ENCODE results near the gene AMDHD1.
"Not testable (repeated sequence)": the region's sequence is repeated elsewhere in the genome, so short reads cannot be mapped to it uniquely, and the experiment has no call there.

The AMDHD1 gene

DNA sequence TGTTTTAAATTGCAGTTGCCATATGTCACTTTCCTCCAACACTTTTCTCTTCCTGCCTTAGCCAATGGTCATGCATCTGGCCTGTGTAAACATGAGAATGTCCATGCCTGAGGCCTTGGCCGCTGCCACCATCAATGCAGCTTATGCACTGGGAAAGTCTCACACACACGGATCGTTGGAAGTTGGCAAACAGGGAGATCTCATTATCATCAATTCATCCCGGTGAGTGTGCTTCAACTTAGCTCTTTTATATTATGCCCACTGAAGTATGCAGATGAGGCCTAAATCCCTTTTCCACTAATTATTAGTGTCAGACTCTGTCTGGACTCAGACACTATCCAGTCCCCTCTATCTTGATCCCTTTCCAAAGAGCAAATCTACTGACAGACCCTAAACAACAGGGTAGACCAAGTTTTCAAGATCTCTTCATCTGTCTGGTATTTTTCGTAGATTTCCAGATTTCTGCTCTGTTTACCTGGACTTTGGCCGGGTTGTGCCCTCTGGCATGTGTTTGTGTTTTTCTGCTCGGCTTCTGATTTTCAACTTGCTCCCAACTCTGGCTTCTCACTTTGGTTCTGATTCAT, 23.2 kb downstream of the AMDHD1 start:
- DNase-seq = no peak

DNA sequence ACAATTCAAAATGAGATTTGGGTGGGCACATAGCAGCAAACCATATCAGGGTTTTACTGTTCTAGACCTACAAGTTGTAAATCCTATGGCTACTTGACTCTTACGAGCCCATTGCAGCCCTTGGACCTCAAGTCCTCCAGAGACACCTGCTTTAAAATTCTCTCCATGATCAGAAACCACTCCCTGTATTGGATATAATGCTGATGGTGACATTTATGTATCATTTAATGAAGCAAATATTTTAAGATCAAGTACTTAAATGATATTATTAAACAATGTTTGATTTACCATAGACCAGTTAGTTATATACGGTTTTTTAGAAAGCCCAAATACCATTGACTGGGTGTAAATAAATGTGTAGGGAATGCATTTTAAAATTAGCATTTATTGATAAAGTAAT, 24.2 kb downstream of the AMDHD1 start:
- DNase-seq = no peak

GRCh38 chr12:95969116-95969515, 26.0 kb downstream of the AMDHD1 start:
- DNase-seq = not testable (repeated sequence)

DNA sequence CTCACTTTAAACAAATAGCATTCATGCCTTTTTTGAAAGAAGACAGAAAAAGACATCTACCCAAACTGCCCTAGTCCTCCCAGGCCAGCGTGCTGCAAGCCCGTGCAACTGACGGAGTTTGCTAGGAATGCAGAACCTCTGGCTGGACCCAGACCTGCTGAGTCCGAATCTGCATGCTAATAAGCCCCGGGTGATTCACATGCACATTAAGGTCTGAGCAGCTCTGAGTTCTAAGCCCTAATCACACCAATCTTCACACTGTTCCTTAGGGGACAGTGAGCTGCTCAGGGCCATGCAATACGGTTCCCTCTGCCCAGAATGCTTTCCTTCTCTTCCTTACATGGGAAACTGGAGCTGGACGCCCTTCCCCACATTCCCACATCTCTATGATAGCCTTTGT, 27.8 kb downstream of the AMDHD1 start:
- no peak for DNase-seq

DNA sequence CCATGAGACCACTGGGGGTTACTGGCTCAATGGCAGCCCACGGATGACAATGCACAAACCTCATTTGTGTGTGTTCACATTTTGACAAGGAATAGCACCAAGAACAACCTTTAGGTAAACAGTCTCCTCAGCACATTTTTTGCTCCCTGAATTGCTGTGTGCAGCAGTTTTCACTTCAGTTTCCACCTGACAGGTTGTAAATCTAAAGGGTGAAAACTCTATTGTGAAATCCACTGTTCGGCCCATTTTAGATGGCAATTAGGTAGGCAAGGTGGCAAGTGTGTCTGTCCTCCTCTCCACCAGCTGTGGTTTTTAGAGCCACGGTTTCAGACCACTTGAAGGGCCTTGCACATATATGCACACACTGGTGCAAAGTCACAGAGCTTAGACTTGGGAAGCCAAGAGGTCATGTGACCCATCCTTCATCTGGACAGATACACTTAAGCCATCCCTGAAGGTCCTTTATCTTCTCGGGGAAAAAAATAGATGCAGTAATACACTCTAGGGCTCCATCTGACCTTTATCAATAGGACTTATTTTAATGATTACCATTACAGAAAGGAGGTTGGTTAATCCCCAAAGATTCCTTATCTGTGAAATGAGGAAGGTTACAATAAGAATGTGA, 29.8 kb downstream of the AMDHD1 start:
- no peak for DNase-seq

GRCh38 chr12:95974358-95974757, 31.2 kb downstream of the AMDHD1 start:
- DNase-seq = no peak

DNA sequence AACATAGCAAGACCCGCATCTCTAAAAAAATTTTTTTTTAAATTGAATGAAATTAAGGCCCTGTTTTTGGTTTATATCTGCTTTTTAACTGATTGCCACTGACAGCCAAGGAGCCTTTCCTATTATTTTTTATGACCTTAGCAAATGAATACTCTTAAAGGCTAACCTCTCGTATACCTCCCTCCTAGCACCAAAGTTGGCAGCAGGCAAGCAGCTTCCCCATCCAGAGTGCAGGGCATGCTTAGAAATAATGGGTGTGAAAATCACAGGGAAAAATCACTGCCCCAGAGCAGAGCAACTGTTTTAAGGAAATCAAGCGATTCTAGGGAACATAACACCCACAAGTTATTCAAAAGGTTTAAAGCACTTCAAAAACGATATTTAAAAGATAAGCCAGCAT, 32.4 kb downstream of the AMDHD1 start:
- DNase-seq = no peak

DNA sequence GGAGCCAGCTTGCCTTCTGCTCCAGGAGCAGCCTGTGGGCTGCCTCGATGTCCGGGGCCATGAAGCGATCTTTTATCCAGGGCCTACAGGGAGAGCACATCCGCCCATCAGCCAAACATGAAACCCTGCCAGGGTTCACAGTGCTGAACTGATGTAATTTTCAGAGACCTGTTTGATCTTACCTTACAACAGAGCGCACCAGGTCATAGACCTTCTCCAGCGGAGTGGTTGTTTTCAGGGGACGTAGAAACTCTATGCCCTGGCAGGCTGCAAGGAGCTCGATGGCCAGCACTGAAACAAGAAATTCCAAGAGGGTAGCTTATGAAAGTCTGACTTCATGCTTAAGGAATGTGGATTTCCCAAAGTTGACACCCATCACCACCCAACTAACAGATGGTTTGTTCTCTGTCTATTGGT, 33.3 kb downstream of the AMDHD1 start:
- DNase-seq = no peak

- DNase-seq = no peak
These were observed 34.7 kb downstream of the AMDHD1 start for GRCh38 chr12:95977764-95978305.

GRCh38 chr12:95978351-95978750, 35.2 kb downstream of the AMDHD1 start:
- DNase-seq = no peak

GRCh38 chr12:95978774-95979173, 35.6 kb downstream of the AMDHD1 start:
- DNase-seq = no peak

- no peak for DNase-seq
These were observed 37.3 kb downstream of the AMDHD1 start for GRCh38 chr12:95980437-95980836.

DNA sequence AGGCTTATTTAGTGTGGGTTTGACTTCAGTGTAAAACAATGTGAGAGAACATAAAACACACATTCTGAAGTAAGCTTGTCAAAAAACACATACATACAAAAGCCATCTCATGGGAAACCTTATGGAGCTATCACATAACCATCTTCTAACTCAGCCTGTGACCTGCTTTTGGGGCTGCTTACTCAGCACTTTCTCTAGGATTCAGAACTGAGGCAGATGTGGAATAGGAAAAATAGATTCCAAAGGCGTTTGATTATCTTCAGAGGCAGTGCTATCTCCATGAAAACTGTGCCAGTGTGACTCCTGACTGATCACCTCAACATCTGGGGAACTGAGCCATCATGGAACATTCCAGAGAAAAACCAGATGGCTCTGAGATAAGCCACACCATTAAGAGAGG, 39.5 kb downstream of the AMDHD1 start:
- no peak for DNase-seq

DNA sequence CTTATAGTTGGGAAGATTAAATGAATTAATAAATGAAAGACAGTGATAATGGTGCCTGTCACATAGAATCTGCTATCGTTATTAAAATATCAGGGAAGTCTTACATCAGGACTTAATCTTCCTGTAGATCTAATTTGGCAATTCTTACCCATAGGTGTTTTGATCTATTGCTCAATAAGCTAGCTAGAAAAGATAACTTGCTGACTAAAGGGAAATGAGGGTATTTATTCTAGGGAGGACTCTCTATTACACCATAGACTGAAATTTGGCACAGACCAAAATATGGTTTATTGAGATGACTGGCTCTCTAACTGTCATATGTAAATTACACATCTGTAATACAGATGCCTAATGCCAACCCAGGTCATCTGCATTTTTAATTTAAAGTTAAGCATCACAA, 41.6 kb downstream of the AMDHD1 start:
- DNase-seq = no peak

- no peak for DNase-seq
These were observed 43.8 kb downstream of the AMDHD1 start for GRCh38 chr12:95986635-95987570.

DNA sequence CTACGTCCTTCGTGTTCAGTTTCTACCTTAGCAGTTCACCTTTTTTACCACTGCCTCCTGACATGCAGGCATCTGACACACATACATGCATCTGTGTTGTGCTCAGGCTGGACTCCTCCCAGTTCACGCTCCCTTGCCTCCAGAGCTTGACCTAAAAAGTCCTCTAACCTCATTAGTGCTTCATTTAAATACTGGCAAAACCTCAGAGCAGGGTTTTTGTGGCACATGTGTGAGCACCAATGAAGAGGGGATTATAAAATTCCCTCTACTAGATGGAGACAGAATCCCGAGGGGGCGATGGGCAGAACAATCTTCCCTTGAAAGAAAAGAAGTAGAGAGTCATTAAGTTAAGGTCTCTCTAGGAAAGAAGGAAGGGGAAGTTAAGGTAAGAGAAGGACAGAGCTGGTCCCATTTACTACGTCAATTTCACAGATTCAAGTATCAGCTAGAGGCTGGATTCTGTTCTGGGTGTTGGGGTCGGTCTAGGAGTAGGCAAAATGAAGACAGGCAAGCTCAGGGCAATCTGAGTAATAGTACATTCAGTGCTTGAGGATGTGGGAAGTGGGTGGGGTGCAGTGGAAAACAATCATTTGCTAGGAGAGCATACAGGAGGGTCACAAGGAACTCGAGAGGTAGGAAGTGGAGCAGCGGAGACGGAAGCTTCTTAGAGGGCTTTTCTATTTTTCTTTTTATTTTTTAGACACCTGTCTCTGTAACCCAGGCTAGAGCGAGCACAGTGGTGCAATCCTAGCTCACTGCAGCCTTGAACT, 45.6 kb downstream of the AMDHD1 start:
- DNase-seq = no peak

DNA sequence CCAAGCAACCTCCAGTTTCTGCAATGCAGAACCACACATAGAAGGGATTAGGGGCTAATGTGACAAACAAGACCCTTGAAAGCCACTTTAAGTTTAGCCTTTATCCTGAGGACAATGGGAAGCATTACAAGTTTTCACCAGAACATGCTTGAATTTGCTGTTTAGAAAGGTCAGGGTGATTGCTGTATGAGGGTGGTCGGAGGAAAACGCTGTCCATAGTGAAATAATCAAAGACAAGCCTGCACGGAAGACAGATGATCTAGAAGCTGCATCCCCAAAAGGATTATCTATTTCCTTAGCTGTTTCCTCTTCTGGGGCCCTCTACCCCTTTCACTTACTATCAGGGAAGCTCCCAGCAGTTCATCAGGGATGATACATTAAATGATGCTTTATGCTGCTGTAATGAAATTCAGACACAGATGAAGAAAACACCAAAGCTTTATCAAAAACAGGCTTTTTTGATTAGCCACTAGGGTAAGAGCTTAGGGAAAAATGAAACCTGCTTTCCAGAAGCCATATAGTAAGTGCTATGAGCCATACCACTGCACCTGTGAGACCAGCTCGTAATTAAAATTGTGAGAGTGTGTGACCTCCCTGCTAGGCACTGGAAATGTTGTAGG, 46.5 kb downstream of the AMDHD1 start:
- no peak for DNase-seq

DNA sequence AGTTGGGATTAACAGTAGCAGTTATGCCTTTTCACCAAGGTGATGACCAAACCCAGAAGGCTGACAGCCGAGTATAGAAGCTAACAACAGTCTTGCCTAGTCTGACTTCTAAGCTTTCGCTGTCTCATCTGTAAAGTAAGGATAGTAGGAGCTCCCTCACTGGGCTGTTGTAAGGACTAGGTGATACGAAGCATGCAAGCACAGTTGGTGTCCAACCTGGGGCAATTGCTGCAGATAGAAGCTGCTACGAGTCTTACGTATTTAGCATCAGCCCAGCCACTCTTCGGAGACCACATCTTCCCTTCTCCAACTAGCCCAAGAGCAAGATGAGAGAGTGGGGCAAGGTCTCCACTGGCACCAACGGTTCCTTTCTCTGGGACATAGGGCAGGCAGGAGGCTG, 47.0 kb downstream of the AMDHD1 start:
- no peak for DNase-seq

DNA sequence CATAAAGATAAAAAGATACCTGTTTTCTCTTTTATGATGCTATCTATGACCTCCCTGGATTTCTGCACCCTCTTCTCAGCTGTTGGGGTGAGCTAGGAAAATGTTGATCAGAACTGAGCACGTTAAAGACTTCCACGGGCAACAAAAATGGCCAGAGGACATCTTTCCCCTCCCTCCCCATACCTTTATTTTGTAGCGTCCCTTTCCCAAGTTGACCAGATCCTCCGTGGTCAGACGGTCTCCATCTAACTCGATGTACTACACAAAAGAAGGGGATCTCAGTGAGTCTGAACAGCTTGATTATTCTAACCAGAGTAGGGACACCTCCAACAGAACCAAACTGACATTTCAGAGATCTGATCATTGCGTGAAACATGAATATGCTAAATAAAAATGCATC, 50.8 kb downstream of the AMDHD1 start:
- no peak for DNase-seq

DNA sequence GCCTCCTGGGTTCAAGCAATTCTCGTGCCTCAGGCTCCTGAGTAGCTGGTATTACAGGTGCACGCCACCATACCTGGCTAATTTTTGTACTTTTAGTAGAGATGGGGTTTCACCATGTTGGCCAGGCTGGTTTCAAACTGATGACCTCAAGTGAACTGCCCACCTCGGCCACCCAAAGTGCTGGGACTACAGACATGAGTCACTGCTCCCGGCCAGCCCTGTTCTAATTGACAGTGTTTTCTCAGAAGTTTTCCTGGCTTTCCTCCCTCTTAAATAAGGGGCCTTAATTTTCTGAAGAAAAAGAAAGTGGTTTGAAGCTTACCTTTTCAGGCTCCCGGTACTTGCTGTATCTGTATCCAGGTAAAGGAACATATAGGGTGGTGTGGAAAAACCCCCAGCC, 51.3 kb downstream of the AMDHD1 start:
- no peak for DNase-seq

DNA sequence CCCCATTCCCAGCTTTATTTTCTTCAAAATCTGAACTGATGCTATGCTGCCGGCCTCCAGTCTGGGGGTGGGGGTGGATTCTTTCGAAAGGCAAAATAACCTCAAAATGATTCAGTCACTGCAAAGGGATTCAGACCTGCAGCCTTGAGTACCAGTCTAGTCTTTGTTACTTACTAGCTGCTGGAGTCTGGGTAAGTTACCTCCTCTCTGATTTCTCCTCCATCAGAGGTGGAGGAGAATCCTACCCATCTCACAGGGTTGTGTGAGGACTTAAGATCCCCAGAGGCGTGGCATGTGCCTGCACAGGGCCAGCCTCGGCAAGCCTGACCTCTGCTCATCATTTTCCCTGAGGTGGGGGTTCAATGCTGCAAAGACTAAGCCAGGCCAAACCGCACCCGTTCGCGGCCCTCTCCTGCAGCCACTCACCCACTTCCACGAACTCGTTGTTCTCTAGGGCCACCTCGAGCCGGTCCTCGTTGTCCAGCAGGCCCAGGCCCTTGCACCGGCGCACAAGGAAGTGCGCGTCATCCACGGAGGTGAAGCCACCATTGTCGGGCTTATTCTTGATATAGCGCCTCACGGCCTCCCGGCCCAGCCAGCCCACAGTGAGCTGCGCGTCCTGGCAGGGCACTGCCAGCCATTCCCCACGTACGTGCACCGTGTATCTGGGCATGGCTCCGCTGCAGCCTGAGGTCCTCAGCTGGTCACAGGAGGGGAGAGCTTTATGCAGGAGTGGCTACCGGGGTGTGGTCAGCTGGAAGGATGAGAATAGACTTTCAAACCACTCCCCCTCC, 52.3 kb downstream of the AMDHD1 start:
- DNase-seq = no peak
